ENCODE data around the gene ADARB1.
"Not testable (repeated sequence)": the region's sequence is repeated elsewhere in the genome, so short reads cannot be mapped to it uniquely, and the experiment has no call there.

The ADARB1 gene

DNA sequence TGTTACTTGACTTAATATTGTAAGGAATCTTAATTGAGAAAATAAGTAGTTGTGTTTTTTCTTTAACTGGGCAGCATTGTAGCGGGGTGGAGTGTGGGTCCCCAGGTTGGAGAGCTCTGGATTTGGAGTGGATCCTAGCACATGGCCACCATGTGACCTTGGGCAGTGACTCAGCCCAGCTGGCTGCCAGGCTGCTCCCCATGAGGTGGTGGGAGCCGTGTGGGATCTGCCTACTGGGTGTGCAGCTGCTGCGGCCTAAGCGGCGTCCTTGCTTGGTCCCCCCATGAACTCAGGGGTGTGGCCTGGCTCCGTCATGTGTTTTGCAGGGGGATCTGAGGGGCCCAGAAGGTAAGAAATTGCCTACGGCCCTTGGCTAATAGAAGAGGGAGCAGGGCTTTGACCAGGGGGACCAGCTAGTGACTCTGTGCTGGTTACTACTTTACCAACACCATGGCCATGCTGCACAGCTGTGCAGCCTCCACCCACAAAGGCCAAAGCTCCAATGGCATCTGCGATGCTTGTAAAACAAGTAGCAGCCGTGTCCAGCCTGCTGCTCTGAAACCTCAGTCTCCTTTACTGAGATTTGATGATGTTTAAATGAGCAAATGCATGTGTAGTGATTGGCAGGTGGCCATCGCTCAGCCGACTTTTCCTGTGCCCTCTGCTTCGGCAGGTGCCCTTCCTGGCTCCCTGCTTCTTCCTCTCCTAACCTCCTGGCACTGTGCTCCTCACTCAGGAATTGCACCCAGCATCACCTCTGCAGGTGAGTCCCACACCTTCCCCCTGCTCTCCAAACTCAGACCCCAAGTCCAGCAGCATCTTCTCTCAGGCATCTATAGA, 68.3 kb downstream of the ADARB1 start:
- peak; percentile 77 for DNase-seq (ENCODE audit: low read depth)
- peaks cover 13% of the 10 kb centered on the region for H3K36me3 ChIP-seq (ENCODE audit: control insufficient read depth, insufficient read depth, low read length, severe bottlenecking)
- H3K4me1 ChIP-seq (ENCODE audit: control insufficient read depth, insufficient read depth, low read length): peaks cover 18% of the 10 kb centered on the region
- H3K4me3 ChIP-seq (ENCODE audit: low read length): no peak overlapping the region
- no peaks in the 10 kb centered on the region for H3K9me3 ChIP-seq (ENCODE audit: control insufficient read depth, low read length)
- H3K27me3 ChIP-seq (replicated peaks; ENCODE audit: control insufficient read depth, insufficient read depth, low read length): no peaks in the 10 kb centered on the region
- no peak overlapping the region for H3K9ac ChIP-seq (ENCODE audit: low read length)

DNA sequence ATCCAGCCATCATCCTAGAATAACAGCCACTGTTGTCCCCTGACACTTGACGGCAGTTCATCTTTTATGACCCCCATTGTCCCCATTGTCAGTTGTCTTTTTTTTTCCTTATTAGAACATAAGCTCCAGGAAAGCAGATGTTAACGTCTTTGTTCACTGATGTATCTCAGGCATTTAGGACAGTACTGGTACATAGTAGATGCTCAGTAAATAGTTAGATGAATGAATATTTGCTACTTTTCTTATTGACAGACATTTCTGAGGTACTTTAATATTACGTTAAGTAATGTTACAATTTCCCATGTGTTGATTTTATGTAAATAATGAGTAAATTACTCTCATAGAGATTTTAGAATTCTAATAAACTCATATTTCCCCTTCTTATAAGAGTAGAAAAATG, 69.5 kb downstream of the ADARB1 start:
- no peak overlapping the region for H3K4me3 ChIP-seq (ENCODE audit: low read length)
- H3K9me3 ChIP-seq (ENCODE audit: control insufficient read depth, low read length): no peaks in the 10 kb centered on the region
- peaks cover 11% of the 10 kb centered on the region for H3K4me1 ChIP-seq (ENCODE audit: control insufficient read depth, insufficient read depth, low read length)
- H3K9ac ChIP-seq (ENCODE audit: low read length): no peak overlapping the region
- no peaks in the 10 kb centered on the region for H3K27me3 ChIP-seq (replicated peaks; ENCODE audit: control insufficient read depth, insufficient read depth, low read length)
- H3K36me3 ChIP-seq (ENCODE audit: control insufficient read depth, insufficient read depth, low read length, severe bottlenecking): peaks cover 13% of the 10 kb centered on the region
- DNase-seq (ENCODE audit: low read depth): no peak

- DNase-seq (ENCODE audit: low read depth): no peak
- no peak overlapping the region for H3K9ac ChIP-seq (ENCODE audit: low read length)
- H3K9me3 ChIP-seq (ENCODE audit: control insufficient read depth, low read length): no peaks in the 10 kb centered on the region
- H3K4me3 ChIP-seq (ENCODE audit: low read length): no peak overlapping the region
- H3K4me1 ChIP-seq (ENCODE audit: control insufficient read depth, insufficient read depth, low read length): peaks cover 11% of the 10 kb centered on the region
- no peaks in the 10 kb centered on the region for H3K27me3 ChIP-seq (replicated peaks; ENCODE audit: control insufficient read depth, insufficient read depth, low read length)
- H3K36me3 ChIP-seq (ENCODE audit: control insufficient read depth, insufficient read depth, low read length, severe bottlenecking): peaks cover 13% of the 10 kb centered on the region
These were observed 70.8 kb downstream of the ADARB1 start for GRCh38 chr21:45145146-45145545.

DNA sequence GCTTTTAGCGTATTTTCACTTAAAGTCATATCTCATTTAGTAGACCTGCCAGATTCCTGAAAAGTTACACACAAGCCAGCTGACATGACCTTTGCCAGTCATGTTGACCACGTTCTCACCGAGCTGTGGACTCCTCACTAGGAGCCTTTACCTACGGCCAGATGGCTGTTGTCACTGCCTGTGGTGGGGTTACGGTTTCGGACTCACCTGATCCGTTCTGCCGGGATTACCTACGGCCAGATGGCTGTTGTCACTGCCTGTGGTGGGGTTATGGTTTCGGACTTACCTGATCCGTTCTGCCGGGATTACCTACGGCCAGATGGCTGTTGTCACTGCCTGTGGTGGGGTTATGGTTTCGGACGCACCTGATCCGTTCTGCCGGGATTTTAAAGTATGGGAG, 71.5 kb downstream of the ADARB1 start:
- H3K9ac ChIP-seq (ENCODE audit: low read length); DNase-seq (ENCODE audit: low read depth); H3K9me3 ChIP-seq (ENCODE audit: control insufficient read depth, low read length); H3K27me3 ChIP-seq (replicated peaks; ENCODE audit: control insufficient read depth, insufficient read depth, low read length); H3K4me3 ChIP-seq (ENCODE audit: low read length): not testable (repeated sequence)
- H3K36me3 ChIP-seq (ENCODE audit: control insufficient read depth, insufficient read depth, low read length, severe bottlenecking): peaks cover 13% of the 10 kb centered on the region
- peaks cover 14% of the 10 kb centered on the region for H3K4me1 ChIP-seq (ENCODE audit: control insufficient read depth, insufficient read depth, low read length)

- H3K4me1 ChIP-seq (ENCODE audit: control insufficient read depth, insufficient read depth, low read length): peaks cover 19% of the 10 kb centered on the region
- no peaks in the 10 kb centered on the region for H3K9me3 ChIP-seq (ENCODE audit: control insufficient read depth, low read length)
- H3K27me3 ChIP-seq (replicated peaks; ENCODE audit: control insufficient read depth, insufficient read depth, low read length): no peaks in the 10 kb centered on the region
- no peak overlapping the region for H3K4me3 ChIP-seq (ENCODE audit: low read length)
- H3K36me3 ChIP-seq (ENCODE audit: control insufficient read depth, insufficient read depth, low read length, severe bottlenecking): peaks cover 13% of the 10 kb centered on the region
- H3K9ac ChIP-seq (ENCODE audit: low read length): no peak overlapping the region
- no peak for DNase-seq (ENCODE audit: low read depth)
These were observed 71.9 kb downstream of the ADARB1 start for GRCh38 chr21:45146306-45146705.

DNA sequence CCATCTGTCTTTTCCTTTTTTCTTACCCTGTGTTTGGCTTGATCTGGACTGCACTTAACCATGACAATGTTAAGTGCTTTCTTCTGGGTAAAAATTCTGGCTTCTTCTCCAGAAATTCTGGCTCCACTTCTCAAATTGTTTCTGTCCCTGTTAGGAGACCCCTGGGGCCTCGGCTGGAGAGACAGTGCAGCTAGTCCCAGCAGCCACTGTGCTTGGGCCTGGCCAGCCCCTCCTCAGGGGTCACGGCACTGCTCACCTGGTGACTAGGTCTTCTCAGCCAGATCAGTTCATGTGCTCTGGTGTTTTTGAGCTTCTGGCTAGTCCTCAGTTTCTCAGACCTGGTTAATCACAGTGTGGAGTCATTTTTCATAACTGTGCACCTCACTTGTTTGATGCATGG, 72.4 kb downstream of the ADARB1 start:
- H3K4me3 ChIP-seq (ENCODE audit: low read length): no peak overlapping the region
- DNase-seq (ENCODE audit: low read depth): no peak
- no peaks in the 10 kb centered on the region for H3K27me3 ChIP-seq (replicated peaks; ENCODE audit: control insufficient read depth, insufficient read depth, low read length)
- no peaks in the 10 kb centered on the region for H3K9me3 ChIP-seq (ENCODE audit: control insufficient read depth, low read length)
- H3K36me3 ChIP-seq (ENCODE audit: control insufficient read depth, insufficient read depth, low read length, severe bottlenecking): peaks cover 13% of the 10 kb centered on the region
- H3K4me1 ChIP-seq (ENCODE audit: control insufficient read depth, insufficient read depth, low read length): peaks cover 24% of the 10 kb centered on the region
- no peak overlapping the region for H3K9ac ChIP-seq (ENCODE audit: low read length)

- peaks cover 18% of the 10 kb centered on the region for H3K4me1 ChIP-seq (ENCODE audit: control insufficient read depth, insufficient read depth, low read length)
- no peak overlapping the region for H3K9ac ChIP-seq (ENCODE audit: low read length)
- no peaks in the 10 kb centered on the region for H3K9me3 ChIP-seq (ENCODE audit: control insufficient read depth, low read length)
- H3K27me3 ChIP-seq (replicated peaks; ENCODE audit: control insufficient read depth, insufficient read depth, low read length): no peaks in the 10 kb centered on the region
- DNase-seq (ENCODE audit: low read depth): no peak
- H3K4me3 ChIP-seq (ENCODE audit: low read length): no peak overlapping the region
- peaks cover 13% of the 10 kb centered on the region for H3K36me3 ChIP-seq (ENCODE audit: control insufficient read depth, insufficient read depth, low read length, severe bottlenecking)
These were observed 73.3 kb downstream of the ADARB1 start for GRCh38 chr21:45147473-45148315.

GRCh38 chr21:45148316-45148990, 74.1 kb downstream of the ADARB1 start:
- Histone ChIP-seq H3K27me3 (replicated peaks; ENCODE audit: control insufficient read depth, insufficient read depth, low read length) (no peaks in the 10 kb centered on the region), H3K9me3 (ENCODE audit: control insufficient read depth, low read length) (no peaks in the 10 kb centered on the region), H3K4me1 (ENCODE audit: control insufficient read depth, insufficient read depth, low read length) (peaks cover 13% of the 10 kb centered on the region), H3K9ac (ENCODE audit: low read length) (no peak overlapping the region), H3K36me3 (ENCODE audit: control insufficient read depth, insufficient read depth, low read length, severe bottlenecking) (peaks cover 8% of the 10 kb centered on the region), H3K4me3 (ENCODE audit: low read length) (no peak overlapping the region)
- DNase-seq (ENCODE audit: low read depth): no peak

DNA sequence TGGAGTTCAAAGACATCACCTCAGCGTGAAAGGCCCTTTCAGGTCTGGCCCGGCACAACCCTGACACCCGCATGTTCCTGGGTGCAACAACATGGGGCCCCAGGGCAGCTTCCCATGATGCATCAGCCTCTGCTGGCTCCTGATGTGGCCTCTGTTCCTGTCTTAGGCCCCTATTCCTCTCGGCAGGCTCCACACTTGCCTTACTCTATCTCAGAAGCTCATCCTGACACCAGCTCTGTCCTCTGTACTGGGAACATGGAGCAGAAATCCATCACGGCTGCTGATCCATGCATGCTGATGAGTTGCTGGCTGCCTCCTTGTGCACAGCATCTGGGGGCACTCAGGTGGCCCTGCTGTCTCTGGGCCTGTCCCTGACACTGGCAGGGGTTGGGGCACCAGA, 74.6 kb downstream of the ADARB1 start:
- no peak for DNase-seq (ENCODE audit: low read depth)
- Histone ChIP-seq H3K9ac (ENCODE audit: low read length) (no peak overlapping the region), H3K4me3 (ENCODE audit: low read length) (no peak overlapping the region), H3K4me1 (ENCODE audit: control insufficient read depth, insufficient read depth, low read length) (peaks cover 17% of the 10 kb centered on the region), H3K9me3 (ENCODE audit: control insufficient read depth, low read length) (no peaks in the 10 kb centered on the region), H3K36me3 (ENCODE audit: control insufficient read depth, insufficient read depth, low read length, severe bottlenecking) (peaks cover 7% of the 10 kb centered on the region), H3K27me3 (replicated peaks; ENCODE audit: control insufficient read depth, insufficient read depth, low read length) (no peaks in the 10 kb centered on the region)

GRCh38 chr21:45150638-45151131, 76.3 kb downstream of the ADARB1 start:
- no peak for DNase-seq (ENCODE audit: low read depth)
- H3K4me1 ChIP-seq (ENCODE audit: control insufficient read depth, insufficient read depth, low read length): peaks cover 24% of the 10 kb centered on the region
- H3K4me3 ChIP-seq (ENCODE audit: low read length): no peak overlapping the region
- peaks cover 4% of the 10 kb centered on the region for H3K36me3 ChIP-seq (ENCODE audit: control insufficient read depth, insufficient read depth, low read length, severe bottlenecking)
- no peak overlapping the region for H3K9ac ChIP-seq (ENCODE audit: low read length)
- H3K9me3 ChIP-seq (ENCODE audit: control insufficient read depth, low read length): no peaks in the 10 kb centered on the region
- H3K27me3 ChIP-seq (replicated peaks; ENCODE audit: control insufficient read depth, insufficient read depth, low read length): no peaks in the 10 kb centered on the region
